HG03159 (cell line): ENCODE results near the gene ZNF212.
A peak's percentile ranks its signal among the peaks of the same experiment; 100 is the strongest.

Experiments
- ATAC-seq: cut with Tn5 transposase; IDR thresholded peaks from one replicate; pipeline ENCODE4 v1.9.1; 2021; ENCODE audit warnings: mild to moderate bottlenecking, moderate library complexity; ENCODE audit not compliant: unreplicated experiment

The ZNF212 gene

DNA sequence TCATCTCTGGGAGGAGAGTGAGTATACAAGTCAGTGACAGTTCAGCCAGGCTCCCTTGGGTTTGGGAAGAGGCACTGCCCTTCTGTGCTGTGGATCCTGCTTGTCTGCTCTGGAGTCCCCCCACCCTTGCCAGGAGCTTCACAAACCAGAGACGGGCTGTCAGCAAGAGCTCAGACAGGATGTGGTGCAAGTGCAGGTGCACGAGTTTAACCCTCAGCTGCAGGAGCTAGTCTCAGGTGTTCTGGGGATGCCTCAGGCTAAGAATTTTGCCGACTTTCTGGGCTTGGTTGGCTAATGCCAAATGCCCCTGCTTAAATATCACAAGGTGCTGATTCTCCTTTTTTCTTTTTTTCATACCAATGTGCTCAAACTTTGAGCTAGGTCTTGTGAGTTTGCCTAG is 44.9 kb downstream of the ZNF212 start:
- peak; percentile 28 for ATAC-seq

DNA sequence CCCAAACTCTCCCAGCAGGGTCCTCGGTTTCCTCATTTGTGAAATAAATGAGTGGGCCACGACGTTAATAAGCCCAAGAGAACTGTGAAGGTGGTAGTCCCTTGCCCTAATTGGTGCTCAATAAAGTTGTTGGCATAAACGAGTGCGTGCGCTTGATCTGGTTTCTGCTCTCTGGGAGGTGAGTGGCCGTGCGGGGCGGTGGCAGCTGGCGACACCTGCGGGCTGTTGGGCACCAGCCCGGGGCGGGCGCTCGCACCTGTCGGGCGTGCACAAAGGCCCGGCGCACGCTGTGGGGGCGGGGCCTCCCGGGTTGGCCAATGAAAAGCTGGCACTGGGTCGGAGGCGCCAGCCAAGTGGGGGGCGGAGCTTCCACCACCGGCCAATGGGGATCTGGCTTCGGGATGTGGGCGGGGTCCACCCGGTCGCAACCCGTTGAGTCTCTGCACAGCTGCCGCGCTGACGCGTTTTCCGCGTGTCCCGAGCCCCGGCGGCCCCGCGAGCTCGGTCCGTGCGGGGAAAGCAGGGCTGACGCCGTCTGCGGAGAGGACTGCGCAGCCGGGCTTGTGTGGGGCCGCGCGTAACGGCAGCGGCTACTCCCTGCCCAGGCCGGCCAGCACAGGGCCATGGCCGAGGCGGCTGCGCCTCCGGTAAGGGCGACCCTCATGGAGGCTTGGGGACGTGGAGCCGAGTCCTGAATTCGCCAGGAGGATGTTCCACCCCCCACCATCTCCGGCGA is 45.6 kb downstream of the ZNF212 start:
- ATAC-seq, result peak; percentile 96

DNA sequence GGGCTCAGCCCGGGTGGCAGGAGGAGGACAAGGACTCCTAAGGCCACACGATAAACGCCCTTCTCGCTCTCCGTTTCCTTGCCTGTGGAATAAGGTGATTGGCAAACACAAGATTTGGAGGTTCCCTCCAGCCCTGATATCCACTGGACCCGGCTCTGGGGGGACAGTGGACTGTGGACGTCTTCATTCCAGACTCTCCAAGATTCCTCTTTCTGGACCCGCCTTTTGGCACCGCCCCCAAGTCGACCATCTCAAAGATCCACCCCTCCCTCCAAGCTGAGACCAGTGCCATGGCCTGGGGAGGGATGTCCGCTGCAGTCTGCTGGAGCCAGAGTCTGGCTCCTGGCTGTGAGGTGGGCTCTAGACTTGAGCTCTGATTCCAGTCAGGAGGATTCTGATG is 46.2 kb downstream of the ZNF212 start:
- ATAC-seq, result no peak

DNA sequence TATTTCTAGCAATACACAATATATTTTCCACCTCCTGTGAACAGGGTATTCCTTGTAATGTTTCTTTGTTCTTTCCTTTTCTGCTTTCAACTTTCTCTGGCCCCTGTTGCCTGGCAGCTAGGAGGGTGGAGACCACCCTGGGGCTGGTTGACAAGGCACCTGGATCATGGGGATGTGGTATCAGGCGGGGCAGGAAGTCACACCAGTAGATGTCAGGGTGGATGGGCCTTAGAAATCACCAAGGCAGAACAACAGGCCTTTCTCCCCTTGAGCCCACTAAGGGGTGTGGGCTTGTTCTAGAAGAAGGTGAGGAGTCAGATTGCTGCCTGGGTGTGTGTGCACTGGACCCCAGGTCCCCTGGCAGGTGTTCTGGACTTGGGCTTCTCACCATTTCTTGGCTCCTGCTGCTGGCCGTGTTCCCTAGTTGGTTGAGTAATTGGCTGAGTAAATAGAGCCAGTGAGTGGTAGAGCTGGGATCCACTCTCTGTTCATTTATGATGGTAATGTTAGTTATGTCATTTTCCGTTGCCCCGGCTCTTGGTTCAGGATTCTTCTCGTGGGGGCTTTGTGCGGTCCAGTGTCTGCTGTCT is 47.5 kb downstream of the ZNF212 start:
- ATAC-seq, result no peak

DNA sequence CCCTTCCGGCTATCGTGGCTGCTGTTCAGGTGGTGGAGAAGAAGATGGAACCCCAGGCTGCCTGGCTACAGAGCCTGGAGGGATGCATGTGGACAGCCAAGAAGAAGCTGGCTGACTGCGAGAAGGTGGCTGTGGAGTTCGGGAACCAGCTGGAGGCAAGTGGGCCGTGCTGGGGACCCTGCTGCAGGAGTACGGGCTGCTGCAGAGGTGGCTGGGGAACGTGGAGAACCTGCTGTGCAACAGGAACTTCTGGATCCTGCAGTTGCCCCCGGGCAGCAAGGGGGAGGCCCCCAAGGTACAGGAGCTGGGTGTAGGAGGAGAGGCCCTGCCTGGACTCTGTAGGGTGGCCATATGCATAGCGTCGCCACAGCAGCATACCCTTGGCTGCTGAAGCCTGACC is 48.2 kb downstream of the ZNF212 start:
- ATAC-seq, result no peak

DNA sequence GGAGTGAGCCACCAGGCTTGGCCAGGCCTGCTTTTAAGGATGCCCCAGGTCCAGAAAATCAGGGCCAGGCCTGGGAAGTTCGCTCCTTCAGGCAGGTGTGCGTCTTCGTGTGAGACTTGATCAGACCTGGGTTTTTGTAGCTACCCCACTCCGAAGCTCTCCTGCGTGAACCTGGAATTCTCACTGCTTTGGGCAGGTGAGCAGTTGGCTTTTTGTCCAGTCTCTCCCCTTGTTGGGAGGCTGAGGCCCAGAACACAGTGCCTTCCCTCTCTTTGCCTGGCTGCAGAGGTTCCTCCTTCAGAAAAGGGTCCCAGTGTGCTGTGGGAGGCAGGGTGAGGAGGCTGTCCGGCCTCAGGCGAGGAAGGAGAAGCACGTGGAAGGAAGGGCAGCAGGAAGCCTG is 49.8 kb downstream of the ZNF212 start:
- no peak for ATAC-seq

DNA sequence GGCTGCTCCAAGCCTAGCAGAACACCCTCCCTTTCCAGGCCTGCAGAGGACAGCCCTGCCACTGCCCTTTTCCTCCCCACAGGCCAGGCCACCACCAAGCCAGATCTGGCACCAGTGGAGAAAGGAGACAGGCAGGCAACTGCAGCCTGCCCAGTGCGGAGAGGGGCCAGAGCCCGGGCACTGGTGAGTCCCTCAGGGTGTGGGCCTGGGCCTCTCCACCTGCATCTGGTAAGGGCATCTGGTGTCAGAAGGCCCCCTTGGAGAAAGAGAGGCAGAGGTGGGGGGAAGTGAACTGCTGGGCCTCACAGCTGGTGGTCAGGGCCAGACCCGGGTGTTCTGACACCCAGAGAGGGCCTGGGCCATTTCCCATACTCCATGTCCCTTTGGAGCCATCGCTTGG is 50.4 kb downstream of the ZNF212 start:
- ATAC-seq, result no peak

DNA sequence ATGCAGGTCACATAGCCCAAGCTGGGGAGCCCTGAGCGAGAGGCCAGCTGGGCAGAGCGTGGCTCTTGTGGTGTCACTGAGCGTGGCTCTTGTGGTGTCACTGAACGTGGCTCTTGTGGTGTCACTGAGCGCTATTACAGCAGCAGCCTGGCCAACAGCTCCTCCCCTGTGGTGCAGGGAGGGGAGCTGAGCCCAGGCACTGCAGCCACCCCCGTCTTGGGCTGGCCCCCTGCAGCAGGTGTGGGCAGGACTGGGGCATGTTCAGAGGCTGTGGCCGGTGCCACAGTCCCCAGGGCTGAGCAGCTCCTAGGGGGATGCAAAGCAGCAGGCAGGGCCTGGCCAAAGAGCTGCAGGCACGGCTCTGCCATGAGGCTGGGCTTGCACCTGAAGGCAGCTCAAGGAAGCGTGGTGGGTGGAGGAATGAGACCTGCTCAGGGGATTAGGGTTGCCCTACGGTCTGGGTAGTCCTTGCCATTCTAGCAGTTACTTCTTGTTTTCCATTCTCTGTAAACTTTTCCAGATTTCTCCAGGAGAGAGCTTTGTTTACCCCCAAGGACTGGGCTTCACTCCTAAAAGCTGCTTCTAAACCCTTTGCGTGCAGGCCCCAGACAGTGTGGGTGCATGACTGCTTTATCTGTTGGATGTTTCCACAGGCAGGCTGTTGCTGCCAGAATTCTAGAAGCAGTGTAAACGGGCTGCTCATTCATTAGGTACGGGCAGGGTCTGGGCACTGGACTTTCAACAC is 51.8 kb downstream of the ZNF212 start:
- no peak for ATAC-seq

DNA sequence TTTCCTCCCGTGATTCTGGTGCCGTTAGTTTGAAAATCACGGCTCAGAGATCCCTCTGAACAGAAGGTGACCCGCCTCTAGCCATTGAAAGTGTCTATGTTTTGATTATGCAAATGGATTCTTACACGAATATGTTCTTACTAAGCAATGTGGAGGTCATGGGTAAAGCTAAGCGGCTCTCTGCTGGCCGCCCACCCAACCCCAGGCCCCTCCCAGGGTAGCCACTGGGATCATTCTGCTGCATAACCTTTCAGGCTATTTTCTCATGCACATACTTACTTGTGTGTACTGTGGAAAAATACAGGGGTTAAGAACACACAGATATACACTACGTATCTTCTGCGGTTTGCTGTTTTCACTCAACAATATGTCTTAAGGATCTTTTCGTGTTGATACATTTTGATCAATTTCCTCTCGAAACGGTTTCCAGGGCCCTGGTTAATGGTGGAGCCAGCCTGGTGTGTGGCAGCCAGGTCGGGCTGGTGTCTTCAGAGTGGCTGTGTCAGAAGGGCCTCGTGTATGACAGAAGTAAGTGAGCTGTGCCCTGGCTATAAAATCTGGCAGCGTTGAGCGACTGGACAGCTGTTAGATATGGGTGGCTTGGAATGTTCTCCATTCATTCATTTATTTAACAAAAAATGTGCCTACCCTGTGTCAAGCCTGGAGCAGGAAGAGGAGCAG is 52.5 kb downstream of the ZNF212 start:
- no peak for ATAC-seq

DNA sequence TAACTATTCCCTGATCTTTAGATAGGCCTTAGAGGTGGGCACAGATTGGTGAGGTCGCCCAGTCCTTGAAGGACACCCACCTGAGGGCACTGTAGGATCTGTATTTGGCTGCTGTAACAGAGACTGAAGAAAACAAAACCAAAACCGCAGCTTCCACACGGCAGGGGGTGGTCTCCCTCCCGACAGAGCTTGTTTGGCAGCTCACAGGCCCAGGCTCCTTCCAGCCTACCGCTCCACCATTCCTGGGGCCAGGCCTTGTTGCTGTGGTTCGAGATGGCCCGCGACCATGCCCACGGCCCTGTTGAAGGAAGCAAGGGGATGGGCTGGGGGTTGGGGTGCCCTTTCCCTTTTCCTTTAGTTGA is 53.0 kb downstream of the ZNF212 start:
- no peak for ATAC-seq

DNA sequence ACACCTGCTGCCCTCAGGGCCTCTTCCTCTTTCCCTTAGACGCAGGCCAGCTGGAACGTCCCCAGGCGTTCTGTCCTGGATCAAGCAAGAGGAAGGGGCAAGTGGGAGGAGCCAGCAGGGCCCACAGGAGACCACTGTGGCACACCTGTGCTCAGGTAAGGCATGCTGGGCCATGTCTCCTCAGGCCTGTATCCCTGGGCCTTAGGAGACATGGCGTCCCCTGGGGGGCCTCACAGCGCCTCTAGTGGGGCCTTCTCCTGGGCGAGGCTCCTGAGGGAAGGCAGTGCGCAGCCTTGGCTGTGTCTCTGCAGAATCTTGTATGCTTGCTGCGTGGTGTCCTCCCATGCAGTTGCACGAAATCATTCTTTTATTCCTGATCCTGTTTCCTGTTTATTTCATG is 53.9 kb downstream of the ZNF212 start:
- no peak for ATAC-seq

DNA sequence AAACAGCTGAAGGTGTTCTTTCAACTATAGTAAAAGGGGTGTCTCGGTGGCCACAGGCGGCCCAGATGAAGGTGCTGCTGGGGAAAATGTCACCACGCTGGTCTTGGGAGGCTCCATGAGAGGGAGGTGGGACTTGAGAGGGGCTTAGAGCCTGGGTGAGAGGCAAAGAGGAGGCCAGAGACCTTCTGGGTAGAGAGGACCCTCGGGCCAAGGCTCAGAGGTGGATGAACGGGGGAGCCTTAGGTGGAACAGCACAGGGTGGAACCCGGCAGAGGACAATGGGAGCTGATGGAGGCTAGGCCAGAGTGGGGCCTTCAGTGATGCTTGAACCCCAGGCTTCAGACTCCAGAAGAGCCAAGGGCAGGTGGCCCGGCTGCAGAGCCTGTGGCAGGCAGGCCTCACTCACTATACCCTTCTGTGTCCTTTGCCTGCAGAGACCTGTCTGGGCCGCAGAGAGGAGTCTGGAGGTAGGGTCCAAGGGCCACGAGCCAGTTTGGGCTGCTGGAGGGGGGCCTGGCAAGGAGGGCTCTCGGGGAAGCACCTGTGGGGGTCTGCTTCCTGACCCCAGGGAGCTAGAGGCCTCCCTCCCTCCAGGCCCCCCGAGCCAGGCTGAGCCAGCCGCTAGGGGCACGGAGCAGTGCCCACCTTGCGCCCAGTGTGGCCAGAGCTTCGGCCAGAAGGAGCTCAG is 54.6 kb downstream of the ZNF212 start:
- no peak for ATAC-seq

DNA sequence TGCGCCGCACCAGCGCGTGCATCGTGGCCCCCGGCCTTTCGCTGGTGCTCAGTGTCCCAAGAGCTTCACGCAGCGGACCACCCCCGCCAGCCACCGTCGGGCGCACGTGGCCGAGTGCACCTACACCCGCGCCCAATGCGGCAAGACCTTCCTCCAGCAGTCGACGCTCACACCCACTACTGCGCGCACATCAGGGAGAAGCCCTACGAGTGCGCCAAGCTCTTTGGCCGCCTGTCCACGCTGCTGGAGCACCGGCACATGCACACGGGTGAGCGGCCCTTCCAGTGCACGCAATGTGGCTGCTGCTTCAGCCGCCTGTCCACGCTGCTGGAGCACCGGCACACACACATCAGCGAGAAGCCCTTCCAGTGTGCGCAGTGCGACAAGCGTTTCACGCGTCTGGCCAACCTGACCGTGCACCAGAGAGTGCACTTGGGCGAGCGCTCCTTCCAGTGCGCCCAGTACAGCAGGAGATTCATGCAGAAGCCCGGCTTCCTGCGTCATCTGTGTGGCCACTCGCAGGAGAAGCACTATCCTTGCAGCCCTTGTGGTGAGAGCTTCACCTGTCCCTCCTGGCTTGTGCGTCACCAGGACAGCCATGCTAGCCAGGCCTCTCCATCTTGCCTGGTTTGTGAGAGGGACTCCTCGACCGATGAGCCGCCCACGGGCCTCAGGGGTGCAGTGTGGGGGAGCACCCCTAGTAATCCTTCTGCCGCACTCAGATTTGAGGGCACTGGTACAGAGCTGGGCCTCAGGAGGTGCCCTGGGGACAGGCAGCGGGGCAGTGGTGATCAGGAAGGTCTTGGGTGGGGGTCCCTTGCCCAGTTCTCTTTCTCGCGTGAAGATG is 55.4 kb downstream of the ZNF212 start:
- ATAC-seq, result no peak

DNA sequence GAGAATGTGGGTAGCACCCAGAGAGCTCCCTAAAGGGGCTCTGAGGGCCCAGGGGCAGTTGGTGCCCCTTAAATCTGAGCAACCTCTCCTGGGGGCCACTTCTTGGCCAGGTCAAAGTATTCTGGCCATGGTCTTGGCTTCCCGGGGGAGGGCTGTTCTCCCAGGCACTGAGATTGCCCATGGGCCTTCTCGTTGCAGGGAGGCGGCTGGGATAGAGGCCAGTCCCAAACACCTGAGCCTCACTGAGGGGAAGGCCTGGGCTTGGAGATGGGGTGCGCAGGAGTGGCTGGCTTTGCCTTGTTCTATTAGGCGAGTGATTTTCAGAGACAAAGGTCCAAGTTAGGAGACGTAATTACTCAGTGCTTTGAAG is 56.0 kb downstream of the ZNF212 start:
- no peak for ATAC-seq

DNA sequence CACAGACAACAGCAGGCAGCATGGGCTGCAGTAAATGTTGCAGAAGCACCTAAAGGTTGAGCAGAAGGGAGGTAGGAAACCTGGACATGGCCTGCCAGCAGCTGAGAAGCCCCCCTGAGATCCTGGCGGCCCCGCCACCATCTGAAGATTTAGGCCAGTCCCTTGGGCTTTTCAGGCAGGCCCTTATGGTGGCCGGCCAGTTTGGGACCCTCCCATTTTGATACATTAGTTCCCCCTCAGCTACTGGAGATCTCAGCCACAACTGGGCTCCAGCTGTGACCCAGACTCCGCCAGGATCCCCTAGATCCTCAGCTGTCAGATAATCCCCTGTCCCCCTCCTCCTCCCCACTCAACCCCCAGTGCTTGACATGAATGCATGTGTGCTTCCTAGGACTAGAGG is 56.9 kb downstream of the ZNF212 start:
- no peak for ATAC-seq

DNA sequence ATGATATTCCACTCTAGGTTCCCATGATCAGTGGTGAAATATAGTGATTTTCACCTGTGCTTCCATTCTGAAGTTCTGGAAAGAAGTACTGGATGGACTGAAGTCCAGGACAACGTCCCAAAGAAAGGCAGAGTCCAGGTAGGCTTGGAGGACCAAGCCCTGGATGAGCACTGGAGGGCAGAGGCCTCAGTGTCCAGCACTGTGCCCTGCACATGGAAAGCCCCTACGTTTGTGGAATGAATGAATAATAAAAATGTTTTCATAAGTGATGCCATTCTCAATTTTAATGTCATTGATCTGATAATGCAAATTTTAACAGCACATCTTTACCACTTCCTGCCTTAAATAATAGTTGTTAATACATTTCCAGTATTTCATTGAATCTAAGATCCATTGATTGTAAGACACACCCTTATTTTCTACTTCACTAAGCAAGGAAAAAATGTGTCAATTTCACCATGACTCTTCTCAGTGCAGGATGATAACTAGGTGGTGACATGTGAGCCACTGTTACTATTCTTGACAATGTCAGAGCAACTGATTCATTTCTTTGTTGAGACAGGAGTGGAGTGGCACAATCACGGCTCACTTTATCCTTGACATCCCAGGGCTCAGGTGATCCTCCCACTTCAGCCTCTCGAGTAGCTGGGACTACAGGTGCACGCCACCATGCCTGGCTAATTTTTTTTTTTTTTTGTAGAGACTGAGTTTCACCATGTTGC is 57.7 kb downstream of the ZNF212 start:
- ATAC-seq, result no peak

DNA sequence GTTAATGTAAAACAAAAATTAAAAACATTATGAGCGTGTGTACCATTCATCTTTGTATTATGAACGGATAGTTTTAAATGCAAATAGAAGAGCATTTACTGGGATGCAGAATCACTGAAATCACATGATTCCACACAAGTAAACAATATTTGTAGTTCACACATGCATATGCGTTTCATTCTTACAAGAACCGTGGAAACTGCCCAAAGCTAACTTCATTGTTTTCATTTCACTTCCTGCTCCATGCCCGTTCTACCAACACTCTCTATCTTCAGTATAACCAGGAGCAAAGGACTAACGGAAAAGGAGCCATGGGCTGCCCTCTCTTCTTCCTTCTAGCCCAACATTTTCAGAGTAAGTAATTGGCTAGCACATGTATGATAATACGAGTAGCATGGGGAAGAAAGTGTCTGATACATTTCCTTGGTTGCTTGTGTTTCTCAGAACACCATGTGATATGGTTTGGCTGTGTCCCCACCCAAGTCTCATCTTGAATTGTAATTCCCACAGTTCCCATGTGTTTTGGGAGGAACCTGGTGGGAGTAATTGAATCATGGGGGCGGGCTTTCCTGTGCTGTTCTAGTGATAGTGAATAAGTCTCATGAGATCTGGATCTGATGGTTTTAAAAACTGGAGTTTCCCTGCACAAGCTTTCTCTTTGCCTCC is 61.3 kb downstream of the ZNF212 start:
- no peak for ATAC-seq

DNA sequence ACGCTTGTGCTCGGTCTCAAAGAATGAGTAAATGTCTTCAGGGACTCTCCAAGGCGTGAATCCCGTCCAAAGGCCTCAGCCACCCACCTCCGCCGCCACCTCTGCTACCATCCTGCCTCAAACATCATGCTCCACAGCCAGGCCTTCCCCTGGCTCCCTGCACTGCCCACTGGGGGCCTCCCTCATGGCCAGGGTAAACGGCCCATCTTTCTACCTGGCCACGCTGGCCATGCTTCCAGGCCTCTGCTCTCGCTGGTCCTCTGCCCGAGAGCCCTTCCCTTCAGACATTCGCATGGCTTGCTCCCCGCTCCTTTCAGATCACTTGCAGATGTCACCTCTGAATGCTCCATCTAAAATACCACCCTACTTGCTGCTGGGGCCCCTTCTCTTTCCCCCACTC is 62.8 kb downstream of the ZNF212 start:
- ATAC-seq, result no peak

DNA sequence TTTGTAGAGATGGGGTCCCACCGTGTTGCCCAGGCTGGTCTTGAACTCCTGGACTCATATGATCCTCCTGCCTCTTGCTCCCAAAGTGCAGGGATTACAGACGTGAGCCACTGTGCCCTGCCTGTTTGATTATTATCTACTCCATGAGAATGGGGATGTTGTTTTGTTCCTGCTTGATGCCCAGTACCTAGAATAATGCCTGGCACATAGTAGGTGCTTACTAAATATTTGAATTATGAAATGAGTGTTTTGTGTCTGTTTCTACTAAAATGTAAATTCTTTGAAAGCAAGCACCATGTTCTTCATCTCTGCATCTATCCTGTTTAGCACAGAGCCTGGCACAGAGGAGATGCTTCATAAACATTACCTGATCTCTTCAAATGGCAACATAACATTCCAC is 63.4 kb downstream of the ZNF212 start:
- no peak for ATAC-seq
